Measurements from ENCODE around the gene VSTM4. TPM values are rescaled to one million over a fixed set of nuclear protein-coding genes. Genes with fewer than 3 reads are reported as not detected.

VSTM4 gene
- total RNA-seq, 1 experiment from 2014 or later = not detected

DNA sequence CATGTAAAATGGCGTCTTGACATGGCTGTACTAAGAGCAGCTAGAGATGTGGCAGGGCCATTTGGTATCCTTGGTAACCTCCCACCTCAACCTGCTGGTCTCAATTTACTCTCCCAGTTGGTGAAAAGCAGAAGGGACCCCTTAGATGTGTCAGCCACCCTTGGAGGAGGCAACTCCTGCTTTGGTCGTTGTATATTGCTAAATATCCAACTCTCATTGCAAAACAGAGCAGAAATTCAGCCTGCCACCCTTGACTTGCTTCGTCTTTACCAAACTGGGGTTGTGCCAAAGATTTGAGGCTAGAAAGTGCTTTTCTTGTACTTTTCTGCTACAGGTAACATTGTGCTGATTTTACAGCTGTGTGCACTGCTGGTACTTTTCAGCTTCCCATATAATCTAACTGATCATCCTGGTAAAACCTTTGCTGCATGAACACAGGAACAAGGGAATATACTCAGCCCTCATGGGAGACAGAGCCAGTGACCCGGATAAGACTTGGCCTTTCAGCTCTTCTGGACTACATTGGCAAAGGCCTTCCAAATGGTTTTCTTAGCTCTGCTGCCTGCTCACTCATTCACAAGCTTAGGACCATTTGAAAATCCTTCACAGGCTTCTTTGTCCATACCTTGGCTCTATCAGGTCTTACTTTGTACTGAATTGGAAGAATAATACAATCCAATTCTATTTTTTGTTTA lies 2.2 kb upstream of the VSTM4 start:
- no TSS peak for BruUV-seq (replicated peaks)
- H3K79me2 ChIP-seq (ENCODE audit: low read depth) = no peaks in the 10 kb centered on the region
- H2AFZ ChIP-seq = no peak overlapping the region
- H3K9me2 ChIP-seq (ENCODE audit: insufficient read depth) = no peaks in the 10 kb centered on the region
- TF ChIP-seq EZH2 (IDR thresholded peaks at IDR 0.05; ENCODE audit: low read depth) = no peak
- TF ChIP-seq, protein P1, sequence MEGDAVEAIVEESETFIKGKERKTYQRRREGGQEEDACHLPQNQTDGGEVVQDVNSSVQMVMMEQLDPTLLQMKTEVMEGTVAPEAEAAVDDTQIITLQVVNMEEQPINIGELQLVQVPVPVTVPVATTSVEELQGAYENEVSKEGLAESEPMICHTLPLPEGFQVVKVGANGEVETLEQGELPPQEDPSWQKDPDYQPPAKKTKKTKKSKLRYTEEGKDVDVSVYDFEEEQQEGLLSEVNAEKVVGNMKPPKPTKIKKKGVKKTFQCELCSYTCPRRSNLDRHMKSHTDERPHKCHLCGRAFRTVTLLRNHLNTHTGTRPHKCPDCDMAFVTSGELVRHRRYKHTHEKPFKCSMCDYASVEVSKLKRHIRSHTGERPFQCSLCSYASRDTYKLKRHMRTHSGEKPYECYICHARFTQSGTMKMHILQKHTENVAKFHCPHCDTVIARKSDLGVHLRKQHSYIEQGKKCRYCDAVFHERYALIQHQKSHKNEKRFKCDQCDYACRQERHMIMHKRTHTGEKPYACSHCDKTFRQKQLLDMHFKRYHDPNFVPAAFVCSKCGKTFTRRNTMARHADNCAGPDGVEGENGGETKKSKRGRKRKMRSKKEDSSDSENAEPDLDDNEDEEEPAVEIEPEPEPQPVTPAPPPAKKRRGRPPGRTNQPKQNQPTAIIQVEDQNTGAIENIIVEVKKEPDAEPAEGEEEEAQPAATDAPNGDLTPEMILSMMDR (conservative IDR thresholded peaks at IDR 0.05) = no peak
- no peaks in the 10 kb centered on the region for H3K9me3 ChIP-seq (ENCODE audit: insufficient read depth, low read depth)
- no peak overlapping the region for H3K4me2 ChIP-seq
- ChIA-PET POLR2A (ENCODE audit: unreplicated experiment) (no interaction called here), CTCF (no interaction called here)
- peaks cover 57% of the 10 kb centered on the region for H3K27me3 ChIP-seq (ENCODE audit: insufficient read depth, low read depth)
- H3F3A ChIP-seq (ENCODE audit: insufficient read depth, low read depth) = no peaks in the 10 kb centered on the region
- intact Hi-C loops (cut with micrococcal nuclease; ENCODE audit: unreplicated experiment) = no loop called here
- H4K20me1 ChIP-seq (ENCODE audit: insufficient read depth) = no peaks in the 10 kb centered on the region
- H3K4me3 ChIP-seq = no peak overlapping the region
- no peaks in the 10 kb centered on the region for H3K4me1 ChIP-seq (replicated peaks; ENCODE audit: insufficient read depth)
- H3K27ac ChIP-seq = no peak overlapping the region
- no peak for DNase-seq
- H3K36me3 ChIP-seq (ENCODE audit: low read depth) = no peaks in the 10 kb centered on the region

DNA sequence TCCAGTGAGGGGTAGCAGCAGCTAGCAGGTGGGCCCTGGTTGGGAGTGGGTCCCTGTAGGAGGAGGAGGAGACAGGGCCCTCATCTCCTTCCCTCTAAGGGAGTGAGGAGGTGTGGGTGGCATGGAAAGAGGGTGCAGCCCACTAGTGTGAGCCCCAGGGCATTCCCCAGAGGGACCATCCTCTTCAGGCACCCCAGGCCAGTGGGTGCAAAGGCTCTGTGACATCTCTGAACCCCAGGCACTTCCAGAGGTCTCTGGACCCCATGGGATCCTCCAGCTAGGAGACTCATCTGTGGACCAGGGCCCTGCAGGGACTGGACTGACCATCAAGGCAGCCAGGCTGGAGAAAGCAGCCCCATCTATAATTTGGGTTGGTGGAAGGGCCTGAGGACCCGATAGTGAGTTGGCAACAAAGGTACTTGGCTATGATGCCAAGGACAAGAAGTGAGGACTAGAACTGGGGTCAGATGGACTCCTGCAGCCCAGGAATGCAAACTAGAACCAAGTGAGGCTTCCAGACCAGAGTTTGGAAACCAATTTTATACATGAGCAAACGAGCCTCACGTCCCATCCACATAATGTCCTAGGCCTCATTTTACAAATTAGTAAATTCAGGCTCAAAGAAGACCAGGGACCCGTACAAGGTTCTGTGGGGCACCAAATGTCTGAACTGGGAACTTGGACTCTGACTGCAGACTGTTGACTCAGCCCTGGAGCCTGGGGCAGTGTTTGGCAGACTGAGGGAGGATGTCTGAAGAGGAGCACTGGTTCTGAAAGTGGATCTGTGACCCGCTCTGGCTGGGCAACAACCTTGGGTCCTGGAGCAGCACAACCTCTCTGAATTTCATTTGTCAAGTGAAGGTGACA lies 1.4 kb upstream of the VSTM4 start:
- no peaks in the 10 kb centered on the region for H3F3A ChIP-seq (ENCODE audit: insufficient read depth, low read depth)
- CTCF ChIA-PET = no interaction called here
- no peaks in the 10 kb centered on the region for H3K9me2 ChIP-seq (ENCODE audit: insufficient read depth)
- no peaks in the 10 kb centered on the region for H3K79me2 ChIP-seq (ENCODE audit: low read depth)
- H3K4me2 ChIP-seq = no peak overlapping the region
- BruUV-seq (replicated peaks) = no TSS peak
- no peak overlapping the region for H2AFZ ChIP-seq
- no peaks in the 10 kb centered on the region for H3K4me1 ChIP-seq (replicated peaks; ENCODE audit: insufficient read depth)
- H4K20me1 ChIP-seq (ENCODE audit: insufficient read depth) = no peaks in the 10 kb centered on the region
- TF ChIP-seq, protein P1 (conservative IDR thresholded peaks at IDR 0.05) = no peak
- no peak for TF ChIP-seq EZH2 (IDR thresholded peaks at IDR 0.05; ENCODE audit: low read depth)
- H3K27ac ChIP-seq = no peak overlapping the region
- POLR2A ChIA-PET (ENCODE audit: unreplicated experiment) = no interaction called here
- no peak for DNase-seq
- peaks cover 64% of the 10 kb centered on the region for H3K27me3 ChIP-seq (ENCODE audit: insufficient read depth, low read depth)
- no peaks in the 10 kb centered on the region for H3K36me3 ChIP-seq (ENCODE audit: low read depth)
- intact Hi-C loops (cut with micrococcal nuclease; ENCODE audit: unreplicated experiment) = no loop called here
- no peak overlapping the region for H3K4me3 ChIP-seq
- H3K9me3 ChIP-seq (ENCODE audit: insufficient read depth, low read depth) = no peaks in the 10 kb centered on the region

DNA sequence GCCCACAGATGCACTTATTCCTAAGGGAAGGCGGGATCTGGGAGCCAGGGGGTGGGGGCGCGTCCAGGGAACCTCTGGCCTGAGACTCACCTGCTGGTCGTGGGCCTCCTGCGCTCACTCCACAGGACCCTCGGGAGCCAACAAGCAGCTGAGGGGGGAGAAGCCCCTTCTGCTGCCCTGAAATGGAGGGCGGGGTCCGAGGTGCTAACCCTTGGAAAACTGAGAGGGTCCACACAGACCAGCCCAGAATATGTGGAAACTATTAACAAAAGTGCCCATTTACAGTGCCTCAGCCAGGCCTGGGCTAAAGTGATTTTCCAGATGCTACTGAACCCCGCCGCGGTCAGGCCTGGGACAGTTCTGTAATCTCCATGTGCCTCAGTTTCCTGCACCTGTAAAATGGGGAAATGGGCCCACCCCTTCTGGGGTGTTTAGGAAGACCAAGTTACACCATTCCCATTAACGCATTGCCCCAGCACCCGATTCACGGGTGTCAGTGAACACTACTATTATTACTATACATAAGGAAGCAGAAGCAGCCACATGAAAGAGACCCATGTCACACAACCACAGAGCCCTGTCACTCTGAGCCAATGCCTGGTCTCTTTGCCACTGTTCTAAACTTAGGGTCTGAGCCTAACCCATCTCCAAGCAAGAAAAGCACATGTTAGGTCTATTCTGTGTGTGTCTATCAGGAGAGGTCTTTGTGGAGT lies 630 bp upstream of the VSTM4 start:
- peaks cover 64% of the 10 kb centered on the region for H3K27me3 ChIP-seq (ENCODE audit: insufficient read depth, low read depth)
- no peak for DNase-seq
- no peaks in the 10 kb centered on the region for H4K20me1 ChIP-seq (ENCODE audit: insufficient read depth)
- no peaks in the 10 kb centered on the region for H3K79me2 ChIP-seq (ENCODE audit: low read depth)
- intact Hi-C loops (cut with micrococcal nuclease; ENCODE audit: unreplicated experiment) = no loop called here
- no peaks in the 10 kb centered on the region for H3K9me2 ChIP-seq (ENCODE audit: insufficient read depth)
- BruUV-seq (replicated peaks) = no TSS peak
- H3K36me3 ChIP-seq (ENCODE audit: low read depth) = no peaks in the 10 kb centered on the region
- no peak overlapping the region for H3K4me3 ChIP-seq
- CTCF ChIA-PET = no interaction called here
- H3K4me1 ChIP-seq (replicated peaks; ENCODE audit: insufficient read depth) = no peaks in the 10 kb centered on the region
- no peak overlapping the region for H2AFZ ChIP-seq
- no peaks in the 10 kb centered on the region for H3F3A ChIP-seq (ENCODE audit: insufficient read depth, low read depth)
- POLR2A ChIA-PET (ENCODE audit: unreplicated experiment) = no interaction called here
- H3K27ac ChIP-seq = no peak overlapping the region
- TF ChIP-seq, protein P1 (conservative IDR thresholded peaks at IDR 0.05) = no peak
- no peak for TF ChIP-seq EZH2 (IDR thresholded peaks at IDR 0.05; ENCODE audit: low read depth)
- H3K4me2 ChIP-seq = no peak overlapping the region
- H3K9me3 ChIP-seq (ENCODE audit: insufficient read depth, low read depth) = no peaks in the 10 kb centered on the region

All from PC-9 (cell line).